ENCODE results near the gene SRCAP.

The SRCAP gene

GRCh38 chr16:30698816-30699614 is at the start of gene SRCAP:
Gene SRCAP, plus strand, starts transcription at chr16:30699171. Its CDS starts 1,654 bp downstream, at chr16:30700825.
- DNase-seq (ENCODE audit: low read depth in 2 of 2) = peak; percentile 70 to 71

GRCh38 chr16:30649725-30650368 is 49.1 kb upstream of the SRCAP start:
- no peak for DNase-seq (ENCODE audit: low read depth in 2 of 2)

- DNase-seq (ENCODE audit: low read depth in 2 of 2) = peak; percentile 96 to 98
Observed at GRCh38 chr16:30650369-30651123, 48.4 kb upstream of the SRCAP start, which contains the start of gene PRR14. Gene PRR14, plus strand, starts transcription at chr16:30650960. Its CDS starts 686 bp downstream, at chr16:30651646.

- DNase-seq (ENCODE audit: low read depth in 2 of 2) = peak; percentile 54 to 56
Observed at GRCh38 chr16:30651124-30652004, 47.6 kb upstream of the SRCAP start.

- DNase-seq (ENCODE audit: low read depth in 2 of 2) = no peak
Observed at GRCh38 chr16:30652005-30652296, 47.0 kb upstream of the SRCAP start.

- no peak for DNase-seq (ENCODE audit: low read depth in 2 of 2)
Observed at GRCh38 chr16:30652718-30653117, 46.3 kb upstream of the SRCAP start.

- DNase-seq (ENCODE audit: low read depth in 2 of 2) = no peak
Observed at GRCh38 chr16:30654856-30655255, 44.1 kb upstream of the SRCAP start.

GRCh38 chr16:30655815-30656347 is 43.1 kb upstream of the SRCAP start:
- DNase-seq (ENCODE audit: low read depth in 2 of 2) = no peak

- DNase-seq (ENCODE audit: low read depth in 2 of 2) = no peak
Observed at GRCh38 chr16:30656388-30656787, 42.6 kb upstream of the SRCAP start.

- no peak for DNase-seq (ENCODE audit: low read depth in 2 of 2)
Observed at GRCh38 chr16:30656974-30657865, 41.8 kb upstream of the SRCAP start.

- peak; percentile 100 for DNase-seq (ENCODE audit: low read depth in 2 of 2)
Observed at GRCh38 chr16:30657866-30658730, 40.9 kb upstream of the SRCAP start, which contains the start of gene FBRS. Gene FBRS, plus strand, starts transcription at chr16:30658431. Its CDS starts 1,088 bp downstream, at chr16:30659519.

- DNase-seq (ENCODE audit: low read depth in 2 of 2) = peak; percentile 90 to 92
Observed at GRCh38 chr16:30658731-30659506, 40.1 kb upstream of the SRCAP start.

- DNase-seq (ENCODE audit: low read depth in 2 of 2) = peak; percentile 23 to 30
Observed at GRCh38 chr16:30659507-30660423, 39.2 kb upstream of the SRCAP start.

GRCh38 chr16:30660424-30661261 is 38.3 kb upstream of the SRCAP start:
- DNase-seq (ENCODE audit: low read depth in 2 of 2) = peak; percentile 67 to 72

- no peak for DNase-seq (ENCODE audit: low read depth in 2 of 2)
Observed at GRCh38 chr16:30662449-30662848, 36.5 kb upstream of the SRCAP start.

- DNase-seq (ENCODE audit: low read depth in 2 of 2) = no peak
Observed at GRCh38 chr16:30663038-30663437, 35.9 kb upstream of the SRCAP start.
